Neutrophil (primary cell): ENCODE measurements around the gene OR2T6.

Source experiments
- H3K27ac ChIP-seq: fragments of 200-600 bp; sonication (generic); 2 replicates; pipeline ENCODE4 v1.5.1; 2016; ENCODE audit warnings: mild to moderate bottlenecking, moderate library complexity
- H3K27me3 ChIP-seq: fragments of 200-600 bp; sonication (generic); 2 replicates; pipeline ENCODE4 v1.6.0; 2016; ENCODE audit warnings: mild to moderate bottlenecking
- H3K36me3 ChIP-seq: fragments of 200-600 bp; sonication (generic); 2 replicates; pipeline ENCODE4 v1.5.1; 2017
- H3K4me1 ChIP-seq, 2 experiments: fragments of 200-600 bp in 1 of 2; sonication (generic) in 1 of 2; 1 replicate in 1 of 2; 2 replicates in 1 of 2; pipeline versions ENCODE4 v1.5.1 to v1.6.1; 2013 to 2016; ENCODE audit warnings: low read depth in 1 of 2, low read length in 1 of 2, mild to moderate bottlenecking in 1 of 2, moderate library complexity in 1 of 2; ENCODE audit not compliant: control insufficient read depth in 1 of 2, insufficient read depth in 1 of 2
- H3K4me3 ChIP-seq, 2 experiments: fragments of 200-600 bp in 1 of 2; sonication (generic) in 1 of 2; 1 replicate in 1 of 2; 2 replicates in 1 of 2; pipeline ENCODE4 v1.5.1; 2013 to 2016; ENCODE audit warnings: low read depth in 1 of 2, low read length in 1 of 2, mild to moderate bottlenecking in 1 of 2, moderate library complexity in 1 of 2
- H3K9me3 ChIP-seq: fragments of 200-600 bp; sonication (generic); 2 replicates; pipeline ENCODE4 v1.5.1; 2016
- CTCF ChIP-seq: fragments of 200-600 bp; sonication (generic); IDR thresholded peaks from 2 replicates; pipeline ENCODE4 v1.5.1; 2016; ENCODE audit warnings: antibody characterized with exemption

OR2T6 gene

GRCh38 chr1:248393050-248393449 lies 17.5 kb downstream of the OR2T6 start:
- Histone ChIP-seq H3K36me3 (no peaks in the 10 kb centered on the region), H3K4me1 (no peaks in the 10 kb centered on the region), H3K27me3 (no peaks in the 10 kb centered on the region), H3K9me3 (no peaks in the 10 kb centered on the region), H3K4me3 (no peak overlapping the region), H3K27ac (no peak overlapping the region)
- no peak for TF ChIP-seq CTCF

- TF ChIP-seq CTCF: no peak
- Histone ChIP-seq H3K27me3 (no peaks in the 10 kb centered on the region), H3K4me1 (no peaks in the 10 kb centered on the region), H3K9me3 (no peaks in the 10 kb centered on the region), H3K27ac (no peak within 1 kb of the TSS), H3K4me3 (no peak within 1 kb of the TSS), H3K36me3 (no peaks in the 10 kb centered on the region)
These were observed 27.2 kb downstream of the OR2T6 start, which contains the start of gene OR2T1 for GRCh38 chr1:248402748-248403147. OR2T1 (plus strand) TSS chr1:248403048; CDS start chr1:248406148, 3,100 bp downstream.

- H3K27ac ChIP-seq: no peak overlapping the region
- H3K27me3 ChIP-seq: no peaks in the 10 kb centered on the region
- no peaks in the 10 kb centered on the region for H3K9me3 ChIP-seq
- H3K4me3 ChIP-seq: no peak overlapping the region
- TF ChIP-seq CTCF: no peak
- no peaks in the 10 kb centered on the region for H3K36me3 ChIP-seq
- no peaks in the 10 kb centered on the region for H3K4me1 ChIP-seq
These were observed 28.5 kb downstream of the OR2T6 start for GRCh38 chr1:248404024-248404423.

GRCh38 chr1:248406721-248407692 lies 31.5 kb downstream of the OR2T6 start:
- TF ChIP-seq CTCF: no peak
- H3K27ac ChIP-seq: no peak overlapping the region
- no peaks in the 10 kb centered on the region for H3K9me3 ChIP-seq

GRCh38 chr1:248416226-248416625 lies 40.7 kb downstream of the OR2T6 start:
- TF ChIP-seq CTCF: no peak
- H3K4me3 ChIP-seq: no peak overlapping the region
- H3K36me3 ChIP-seq: no peaks in the 10 kb centered on the region
- no peaks in the 10 kb centered on the region for H3K4me1 ChIP-seq
- H3K9me3 ChIP-seq: no peaks in the 10 kb centered on the region
- H3K27me3 ChIP-seq: no peaks in the 10 kb centered on the region
- no peak overlapping the region for H3K27ac ChIP-seq

More at GRCh38 chr1:248406721-248407692, 31.5 kb downstream of the OR2T6 start:
- H3K4me3 ChIP-seq: no peak overlapping the region
- no peaks in the 10 kb centered on the region for H3K4me1 ChIP-seq
- no peaks in the 10 kb centered on the region for H3K27me3 ChIP-seq
- H3K36me3 ChIP-seq: no peaks in the 10 kb centered on the region
